Measurements from ENCODE around the gene MLLT10. TPM values are rescaled to one million over a fixed set of nuclear protein-coding genes. Genes with fewer than 3 reads are reported as not detected.

The MLLT10 gene
- total and polyA plus RNA-seq, 12 donors = 15.8 to 49.1 (median 29.8) TPM

DNA sequence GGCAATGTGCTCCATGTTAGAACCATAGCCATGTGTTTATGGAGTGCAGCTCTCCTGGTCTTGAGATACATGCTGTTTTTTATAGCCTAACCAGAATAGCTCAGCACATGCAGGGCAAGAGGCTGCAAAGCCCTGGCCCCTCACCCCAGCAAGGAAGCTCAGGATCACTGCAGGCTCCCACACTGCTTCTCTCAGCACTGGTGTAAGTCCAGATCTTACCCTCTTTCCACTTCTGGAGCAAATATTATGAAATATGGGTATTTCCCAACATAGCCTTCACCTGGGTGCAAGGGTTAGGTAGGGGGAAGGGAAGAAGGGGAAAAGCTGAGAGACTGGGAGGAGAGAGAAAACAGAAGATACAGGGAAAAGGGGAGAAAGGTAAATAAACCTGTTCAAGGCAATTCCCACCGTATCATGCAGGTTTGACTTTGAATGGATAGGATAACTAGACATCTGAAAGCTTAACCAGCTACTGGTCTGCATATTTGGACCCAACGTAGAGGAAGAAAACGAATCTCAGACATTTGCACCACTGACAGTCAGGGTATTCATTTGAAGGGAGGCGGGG, 28.2 kb upstream of the MLLT10 start:
- WGBS, 4 donors = 82 to 94% (median 84%) methylated on average over 4 of the region's 4 CpGs
- Histone ChIP-seq H3K4me3 (no peak overlapping the region), H3K36me3 (replicated peaks in 1 of 2) (no peaks in the 10 kb centered on the region), H3K4me1 (replicated peaks in 1 of 2) (no peaks in the 10 kb centered on the region), H3K27ac (no peak overlapping the region), H3K9me3 (replicated peaks in 1 of 3) (no peaks in the 10 kb centered on the region), H3K27me3 (no peaks in the 10 kb centered on the region)
- no peak for TF ChIP-seq CTCF (IDR thresholded peaks at IDR 0.05)
- no peak for TF ChIP-seq POLR2A (IDR thresholded peaks at IDR 0.05)
- intact Hi-C loops (cut with DNase I) = loop anchor here in 1 of 2 donors (5.0 kb wide), 1 partner anchor 452 kb away; no protein-coding TSS in a partner anchor
- DNase-seq = no peak

DNA sequence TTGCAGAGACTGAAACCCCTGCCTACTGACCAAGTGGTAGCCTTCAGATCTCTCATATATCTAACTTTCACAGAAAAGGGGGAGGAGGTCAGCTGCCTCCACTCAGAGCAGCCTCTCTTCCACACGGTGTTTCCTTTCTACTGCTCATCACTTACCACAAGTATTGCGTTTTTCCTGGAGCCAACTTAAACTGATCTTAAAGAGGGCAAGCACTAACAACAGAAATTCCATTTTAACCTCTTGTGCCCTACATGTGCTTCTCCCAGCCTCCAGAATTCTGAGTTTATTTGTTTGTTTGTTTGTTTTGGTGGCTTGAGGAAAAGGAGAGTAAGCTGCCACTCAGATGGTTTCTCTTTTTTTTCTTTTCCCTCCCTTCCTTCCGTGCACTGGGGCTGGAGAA, 27.7 kb upstream of the MLLT10 start:
- Histone ChIP-seq H3K36me3 (replicated peaks in 1 of 2) (no peaks in the 10 kb centered on the region), H3K4me3 (no peak overlapping the region), H3K27ac (no peak overlapping the region), H3K27me3 (no peaks in the 10 kb centered on the region), H3K4me1 (replicated peaks in 1 of 2) (no peaks in the 10 kb centered on the region), H3K9me3 (replicated peaks in 1 of 3) (no peaks in the 10 kb centered on the region)
- intact Hi-C loops (cut with DNase I) = loop anchor here in 1 of 2 donors (5.0 kb wide), 1 partner anchor 451 kb away; no protein-coding TSS in a partner anchor
- DNase-seq = no peak
- WGBS, 4 donors = 63 to 77% (median 72%) methylated on average over 3 of the region's 3 CpGs
- TF ChIP-seq POLR2A (IDR thresholded peaks at IDR 0.05) = no peak
- TF ChIP-seq CTCF (IDR thresholded peaks at IDR 0.05) = no peak

DNA sequence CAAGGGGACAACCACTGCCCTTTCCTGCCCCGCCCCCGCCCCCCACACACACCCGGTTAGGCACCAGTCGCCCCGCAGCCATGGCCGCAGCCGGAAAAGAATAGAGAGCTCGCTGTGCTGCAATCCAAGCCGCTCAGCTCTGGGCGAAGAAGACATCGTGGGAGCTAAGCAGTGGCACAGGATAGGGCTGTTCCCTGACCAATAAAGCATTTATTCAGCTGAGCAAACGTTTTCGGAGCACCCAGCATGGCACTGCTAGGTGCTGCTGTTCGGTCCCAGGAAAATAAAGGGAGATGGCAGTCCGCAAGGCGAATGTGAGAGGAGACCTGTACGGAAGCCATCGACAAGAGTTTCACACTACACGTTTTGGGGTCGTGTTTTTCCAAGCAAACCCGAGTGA, 26.9 kb upstream of the MLLT10 start:
- intact Hi-C loops (cut with DNase I) = loop anchor here in 1 of 2 donors (5.0 kb wide), 1 partner anchor 450 kb away; no protein-coding TSS in a partner anchor
- Histone ChIP-seq H3K9me3 (replicated peaks in 1 of 3) (no peaks in the 10 kb centered on the region), H3K4me1 (replicated peaks in 1 of 2) (no peaks in the 10 kb centered on the region), H3K27ac (no peak overlapping the region), H3K36me3 (replicated peaks in 1 of 2) (no peaks in the 10 kb centered on the region), H3K27me3 (no peaks in the 10 kb centered on the region), H3K4me3 (no peak overlapping the region)
- WGBS, 4 donors = 81 to 91% (median 86%) methylated on average over 21 of the region's 21 CpGs
- no peak for DNase-seq
- TF ChIP-seq POLR2A (IDR thresholded peaks at IDR 0.05) = no peak
- no peak for TF ChIP-seq CTCF (IDR thresholded peaks at IDR 0.05)

GRCh38 chr10:21508706-21509331, 25.2 kb upstream of the MLLT10 start:
- intact Hi-C loops (cut with DNase I) = loop anchor here in 1 of 2 donors (5.0 kb wide), 1 partner anchor 448 kb away; no protein-coding TSS in a partner anchor
- 81 to 96% (median 90%) methylated on average over 39 to 43 of the region's 43 CpGs for WGBS, 4 donors
- no peaks in the 10 kb centered on the region for H3K36me3 ChIP-seq (replicated peaks in 1 of 2)
- no peaks in the 10 kb centered on the region for H3K9me3 ChIP-seq (replicated peaks in 1 of 3)
- H3K4me1 ChIP-seq (replicated peaks in 1 of 2) = no peaks in the 10 kb centered on the region
- TF ChIP-seq CTCF (IDR thresholded peaks at IDR 0.05) = no peak
- no peak for TF ChIP-seq POLR2A (IDR thresholded peaks at IDR 0.05)
- H3K27me3 ChIP-seq = no peaks in the 10 kb centered on the region
- H3K4me3 ChIP-seq = no peak overlapping the region
- H3K27ac ChIP-seq = no peak overlapping the region
- no peak for DNase-seq

Measured in adrenal gland (tissue), 12 donors.